NCI-H187 (cell line): ENCODE measurements around the gene RBM33.

Experiments used
- DNase-seq, 2 experiments: peaks; one replicate each; lab custom pipeline; 2025; lab: John Stamatoyannopoulos, UW

RBM33 gene

DNA sequence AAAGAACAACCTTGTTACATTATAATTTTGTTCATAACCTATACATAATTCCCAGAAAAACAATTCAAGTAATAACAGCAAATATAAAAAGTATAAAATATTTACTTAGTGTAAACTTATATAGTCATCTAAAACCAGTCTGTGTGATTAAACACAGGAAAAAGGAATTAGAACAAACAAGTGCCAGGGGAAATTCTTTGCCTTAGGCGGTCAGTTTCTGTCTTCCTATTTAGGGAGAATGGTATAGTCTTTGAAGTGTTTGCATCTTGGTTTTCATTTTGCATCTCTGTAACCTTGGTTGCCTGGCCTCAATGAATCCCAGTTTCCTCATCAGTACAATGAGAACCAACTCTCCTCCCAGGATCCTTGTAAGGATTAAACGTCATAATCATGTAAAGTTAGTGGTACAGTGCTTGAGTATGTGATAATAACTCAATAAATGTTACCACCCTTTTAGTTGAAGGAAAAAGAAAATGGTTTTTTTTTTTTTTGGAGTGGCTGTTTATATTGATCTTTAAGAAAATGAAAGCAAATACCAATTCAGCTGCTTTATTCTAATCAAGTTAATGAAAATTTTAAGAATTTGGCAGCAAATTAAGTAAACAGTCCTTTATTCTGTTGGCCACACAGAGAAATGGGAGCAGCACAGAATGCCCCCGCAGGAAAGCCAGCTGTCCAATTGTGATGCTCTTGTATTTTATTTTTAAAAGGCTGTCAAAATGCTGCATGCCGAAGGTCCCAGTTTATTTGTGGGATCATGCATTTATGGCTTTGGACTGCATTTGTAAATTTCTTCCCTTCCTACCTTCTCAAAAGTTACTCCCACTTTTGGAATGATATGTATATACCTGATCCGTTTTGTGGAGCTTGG lies 106.0 kb downstream of the RBM33 start:
- DNase-seq = no peak

DNA sequence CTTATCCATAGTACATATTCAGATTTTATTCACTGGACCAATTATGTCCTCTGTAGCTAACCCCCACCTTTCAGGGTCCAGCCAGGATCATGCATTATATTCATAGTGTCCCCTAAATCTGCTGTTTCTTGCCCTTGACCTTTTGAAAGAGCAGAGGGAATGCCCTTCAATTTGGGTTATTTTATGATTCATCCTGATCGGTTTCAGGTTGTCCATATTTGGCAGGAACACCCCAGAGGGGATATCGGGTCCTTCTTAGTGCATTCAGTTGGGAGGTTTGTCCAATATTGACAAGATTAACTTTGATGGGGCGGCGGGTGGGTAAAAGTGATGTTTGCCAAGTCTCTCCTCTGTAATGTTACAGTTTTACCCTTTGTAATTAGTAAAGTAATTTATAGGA lies 106.9 kb downstream of the RBM33 start:
- DNase-seq = no peak

GRCh38 chr7:155752756-155753445 lies 108.4 kb downstream of the RBM33 start:
- DNase-seq = no peak

GRCh38 chr7:155753446-155753965 lies 109.0 kb downstream of the RBM33 start:
- no peak for DNase-seq

DNA sequence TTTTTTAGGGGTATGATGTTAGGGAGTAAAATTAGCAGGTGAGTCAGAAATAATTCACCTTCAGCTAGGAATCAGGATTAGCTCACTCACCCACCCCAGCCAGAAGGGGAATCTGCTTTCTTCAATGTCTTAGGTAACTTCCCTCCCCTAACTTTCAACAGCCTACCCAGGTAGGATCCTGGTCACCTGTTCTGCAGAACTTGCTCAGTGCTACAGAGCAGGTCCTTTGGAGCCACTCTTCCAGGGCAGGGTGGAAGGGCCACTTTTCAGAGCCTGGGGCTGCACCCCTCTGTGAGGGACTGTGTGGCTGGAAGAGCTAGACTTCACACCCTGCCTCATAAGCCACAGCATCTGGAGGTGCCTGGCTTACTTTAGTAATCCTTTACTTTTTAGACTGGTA lies 109.7 kb downstream of the RBM33 start:
- no peak for DNase-seq

DNA sequence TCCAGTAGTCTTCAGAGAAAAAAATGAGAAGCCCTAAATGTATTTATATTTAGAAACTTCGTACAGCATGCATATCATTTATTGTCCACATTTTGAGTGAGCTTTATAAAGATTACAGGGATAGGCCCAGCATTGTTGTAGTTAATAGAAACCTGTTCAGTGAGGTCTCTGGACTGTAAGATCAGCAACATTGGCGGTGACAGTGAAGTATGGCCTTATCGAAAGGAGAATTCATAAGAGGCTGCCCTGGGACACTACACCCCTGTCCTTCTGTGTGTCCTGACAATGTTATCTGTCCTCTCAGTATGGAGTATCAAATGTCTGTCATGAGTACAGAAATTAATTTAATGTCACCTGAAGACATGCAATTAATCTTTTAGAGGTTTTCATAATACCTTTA lies 110.6 kb downstream of the RBM33 start:
- DNase-seq = no peak

DNA sequence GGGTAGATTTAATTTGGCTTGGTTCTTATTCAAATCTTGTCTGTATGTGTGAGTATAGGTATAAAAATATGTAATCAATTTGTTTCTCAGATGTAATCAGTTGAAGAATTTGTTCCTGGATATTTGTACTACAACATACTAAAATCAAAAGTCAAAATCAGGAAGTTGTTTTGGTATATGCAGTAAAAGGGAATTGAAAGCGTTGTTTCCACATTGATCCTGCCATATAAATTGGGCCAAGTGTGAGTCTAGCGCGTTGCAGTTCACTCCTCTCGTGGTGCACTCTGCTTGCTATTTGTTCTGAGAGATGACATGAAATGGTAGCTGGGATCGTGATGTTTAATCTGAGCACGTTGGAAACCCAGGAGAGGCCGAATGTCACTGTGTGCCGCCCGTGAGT lies 111.9 kb downstream of the RBM33 start:
- DNase-seq = no peak

DNA sequence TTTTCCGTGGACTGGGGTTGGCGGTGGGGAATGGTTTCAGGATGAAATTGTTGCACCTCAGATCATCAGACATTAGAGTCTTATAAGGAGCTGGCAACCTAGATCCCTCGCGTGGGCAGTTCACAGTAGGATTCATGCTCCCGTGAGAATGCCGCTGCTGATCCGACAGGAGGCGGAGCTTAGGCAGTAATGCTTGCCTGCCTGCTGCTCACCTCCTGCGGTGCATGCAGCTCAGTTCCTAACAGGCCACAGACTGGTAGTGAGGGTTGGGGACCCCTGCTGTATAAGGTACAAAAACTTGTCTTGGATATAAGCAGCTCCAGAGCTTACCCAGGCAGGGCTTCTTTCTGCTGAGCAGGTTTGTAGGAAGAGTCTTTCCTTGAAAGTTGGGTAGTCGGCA lies 113.9 kb downstream of the RBM33 start:
- DNase-seq = no peak

- DNase-seq = no peak
These were observed 115.4 kb downstream of the RBM33 start for GRCh38 chr7:155759740-155760430.

DNA sequence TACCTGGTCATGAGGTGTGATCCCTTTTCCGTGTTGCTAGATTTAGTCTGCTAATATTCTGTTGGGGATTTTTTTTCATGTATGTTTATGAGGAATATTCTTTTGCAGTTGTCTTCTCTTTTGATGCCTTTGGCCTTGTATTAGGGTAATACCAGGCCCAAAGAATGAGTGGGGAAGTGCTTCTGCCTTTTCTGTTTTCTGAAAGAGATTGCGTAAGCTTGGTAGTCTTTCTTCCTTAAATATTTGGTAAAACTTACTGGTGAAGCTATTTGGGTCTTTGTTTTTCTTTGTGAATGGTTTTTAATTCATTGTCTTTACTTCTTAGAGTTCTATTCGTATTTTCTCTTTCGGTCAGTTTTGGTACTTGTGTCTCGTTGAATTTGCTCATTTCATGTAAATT lies 116.7 kb downstream of the RBM33 start:
- DNase-seq = no peak

- DNase-seq = no peak
These were observed 117.6 kb downstream of the RBM33 start for GRCh38 chr7:155762036-155762435.

GRCh38 chr7:155762655-155763054 lies 118.2 kb downstream of the RBM33 start:
- no peak for DNase-seq

- DNase-seq = no peak
These were observed 118.7 kb downstream of the RBM33 start for GRCh38 chr7:155763122-155763521.

GRCh38 chr7:155763691-155764437 lies 119.4 kb downstream of the RBM33 start:
- DNase-seq = no peak

DNA sequence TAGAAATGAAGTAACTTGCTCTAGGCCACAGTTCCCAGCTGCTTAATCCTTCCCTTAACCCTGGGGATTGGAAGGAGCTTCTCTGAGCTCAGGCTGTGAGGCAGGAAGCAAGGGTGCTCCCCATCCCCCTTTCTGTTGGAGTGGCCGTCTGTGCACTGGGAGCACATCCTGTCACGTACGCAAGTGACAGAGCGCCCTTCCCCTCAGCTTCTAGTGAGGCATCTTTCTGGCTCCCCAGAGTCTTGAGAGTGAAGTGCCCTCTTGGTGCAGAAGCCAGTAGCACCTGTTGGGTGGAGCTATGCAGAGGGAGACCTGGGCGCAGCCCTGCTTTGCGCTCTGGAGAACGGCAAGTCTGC lies 120.0 kb downstream of the RBM33 start:
- DNase-seq = peak in 1 of 2 experiments; percentile 15

- no peak for DNase-seq
These were observed 121.0 kb downstream of the RBM33 start for GRCh38 chr7:155765458-155765857.

DNA sequence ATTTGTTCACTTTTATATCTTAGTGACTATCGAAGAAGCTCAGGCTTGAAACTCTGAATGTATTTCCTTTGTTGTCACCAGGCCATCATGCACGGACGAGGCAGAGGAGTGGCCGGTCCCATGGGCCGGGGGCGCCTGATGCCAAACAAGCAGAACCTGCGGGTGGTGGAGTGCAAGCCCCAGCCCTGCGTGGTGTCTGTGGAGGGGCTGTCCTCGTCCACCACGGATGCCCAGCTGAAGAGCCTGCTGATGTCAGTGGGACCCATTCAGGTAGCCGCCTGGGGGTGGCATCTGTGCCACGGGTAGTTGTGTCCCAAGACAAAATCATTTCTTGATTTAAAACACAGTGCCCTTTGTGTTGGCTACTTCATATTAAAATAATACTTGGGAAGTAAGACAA lies 121.9 kb downstream of the RBM33 start:
- DNase-seq = no peak

DNA sequence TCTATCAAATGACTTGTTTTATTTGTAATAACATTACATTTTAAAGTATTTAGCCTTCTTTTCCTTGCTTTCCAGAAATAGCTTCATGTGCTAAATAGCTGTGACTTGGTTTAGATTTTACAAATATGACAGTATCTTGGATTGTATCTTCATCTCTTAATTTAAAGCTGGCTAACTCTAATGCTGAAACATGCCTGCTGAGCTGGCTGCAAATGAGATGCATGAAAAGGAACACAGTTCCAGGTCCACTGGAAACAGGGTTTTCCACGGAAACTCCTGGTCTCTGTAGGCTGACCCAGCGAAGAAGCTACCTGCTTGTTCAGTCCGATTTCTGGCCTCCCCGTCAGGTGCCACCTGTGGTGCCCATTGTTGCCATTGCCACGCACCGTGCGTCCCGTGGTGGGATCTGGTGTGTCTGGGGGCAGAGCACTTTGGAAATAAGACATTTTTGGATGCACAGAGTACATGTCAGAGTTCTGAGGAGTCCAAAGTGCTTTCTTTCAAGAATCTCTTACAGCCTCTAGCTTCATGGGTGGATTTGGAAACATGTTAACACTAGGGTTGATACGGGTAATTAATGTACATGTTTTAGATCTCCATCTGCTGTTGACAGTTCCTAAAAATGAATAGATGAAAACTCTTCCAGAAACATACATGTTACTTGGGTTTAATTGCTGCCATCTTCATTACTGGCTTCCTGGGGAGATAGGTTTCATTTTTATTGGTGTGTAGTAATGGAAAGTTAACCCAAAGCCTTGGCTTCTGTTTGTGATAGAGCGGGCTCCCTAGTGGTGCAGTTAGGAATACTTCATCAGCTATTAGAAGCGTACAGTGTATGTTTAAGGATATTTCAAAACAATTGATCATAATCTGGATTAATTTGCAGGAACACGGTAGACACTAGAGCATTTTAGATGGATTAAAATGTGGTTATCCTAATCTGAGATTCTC lies 122.8 kb downstream of the RBM33 start:
- DNase-seq = no peak

GRCh38 chr7:155769701-155770100 lies 125.2 kb downstream of the RBM33 start:
- DNase-seq = no peak

- DNase-seq = no peak
These were observed 125.8 kb downstream of the RBM33 start for GRCh38 chr7:155770241-155770640.

DNA sequence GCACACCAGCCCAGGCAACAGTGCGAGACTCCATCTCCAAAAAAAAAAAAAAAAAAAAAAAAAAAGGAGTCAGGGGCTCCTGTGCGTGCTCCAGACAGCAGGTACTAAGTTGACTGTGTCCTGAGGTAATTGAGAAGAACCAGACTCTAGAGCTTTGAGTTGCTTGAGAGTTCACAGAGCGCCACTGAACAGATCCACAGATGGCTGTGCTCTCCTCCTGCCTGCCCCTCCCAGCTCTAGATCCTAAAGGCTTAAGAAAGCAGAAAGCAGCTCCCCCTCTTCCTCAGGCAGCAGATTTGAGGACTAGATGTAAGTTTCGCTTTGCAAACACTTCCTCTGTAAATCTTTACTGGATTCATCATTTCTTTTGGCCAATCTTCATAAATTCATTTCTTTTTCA lies 129.1 kb downstream of the RBM33 start:
- DNase-seq = no peak
